HG03139 (cell line): Measurements from ENCODE around the gene LMNTD1.
"Not testable (repeated sequence)": the region's sequence is repeated elsewhere in the genome, so short reads cannot be mapped to it uniquely, and the experiment has no call there.

Experiments used
- ATAC-seq: cut with Tn5 transposase; IDR thresholded peaks from one replicate; pipeline ENCODE4 v1.9.1; 2021; ENCODE audit not compliant: unreplicated experiment

LMNTD1 gene, protein sequence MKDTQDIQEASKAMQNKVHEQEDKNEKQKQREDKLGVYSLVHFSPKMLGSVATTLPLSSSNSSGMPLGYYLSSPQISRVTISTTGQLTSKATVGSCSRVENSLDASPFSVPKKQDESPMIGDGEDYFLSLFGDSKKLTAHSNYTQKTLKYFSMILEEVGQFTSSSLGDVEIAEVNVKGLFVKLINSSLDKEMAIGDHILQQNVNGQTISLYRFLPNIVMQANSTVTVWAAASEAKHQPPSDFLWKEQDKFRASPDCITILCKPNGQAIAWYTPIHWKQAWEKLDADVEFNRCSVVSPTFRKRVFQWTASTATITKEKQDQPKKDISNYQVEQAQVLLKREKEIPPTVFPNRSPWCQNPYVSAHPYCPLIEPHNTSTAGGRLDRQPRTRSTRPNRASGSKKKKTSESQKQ

GRCh38 chr12:25553098-25553497 is at the start of gene LMNTD1:
Gene LMNTD1, minus strand, starts transcription at chr12:25553283. Its CDS starts 324 bp downstream, at chr12:25552959.
- no peak for ATAC-seq

DNA sequence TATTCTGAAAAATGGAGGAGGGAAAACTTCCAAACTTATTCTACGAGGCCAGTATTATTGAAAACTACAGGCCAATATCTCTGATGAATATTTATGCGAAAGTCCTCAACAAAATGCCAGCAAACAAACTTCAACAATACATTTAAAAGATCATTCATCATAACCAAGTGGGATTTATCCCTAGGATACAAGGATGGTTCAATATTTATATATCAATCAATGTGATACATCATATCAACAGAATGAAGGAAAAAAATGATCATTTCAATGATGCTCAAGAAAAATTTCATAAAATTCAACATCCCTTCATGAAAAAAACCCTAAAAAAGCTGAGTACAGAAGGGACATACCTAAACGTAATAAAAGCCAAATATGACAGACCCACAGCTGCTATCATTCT is 45.9 kb upstream of the LMNTD1 start:
- no peak for ATAC-seq

DNA sequence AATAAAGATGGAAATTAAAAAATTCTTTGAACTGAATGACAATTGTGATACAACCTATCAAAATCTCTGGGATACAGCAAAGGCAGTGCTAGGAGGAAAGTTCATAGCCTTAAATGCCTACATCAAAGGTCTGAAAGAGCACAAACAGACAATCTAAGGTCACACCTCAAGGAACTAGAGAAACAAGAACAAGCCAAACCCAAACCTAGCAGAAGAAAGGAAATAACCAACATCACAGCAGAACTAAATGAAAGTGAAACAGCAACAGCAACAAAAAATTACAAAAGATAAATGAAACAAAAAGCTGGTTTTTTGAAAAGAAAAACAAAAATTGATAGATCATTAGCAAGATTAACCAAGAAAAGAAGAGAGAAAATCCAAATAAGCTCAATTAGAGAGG is 42.4 kb upstream of the LMNTD1 start:
- not testable (repeated sequence) for ATAC-seq

DNA sequence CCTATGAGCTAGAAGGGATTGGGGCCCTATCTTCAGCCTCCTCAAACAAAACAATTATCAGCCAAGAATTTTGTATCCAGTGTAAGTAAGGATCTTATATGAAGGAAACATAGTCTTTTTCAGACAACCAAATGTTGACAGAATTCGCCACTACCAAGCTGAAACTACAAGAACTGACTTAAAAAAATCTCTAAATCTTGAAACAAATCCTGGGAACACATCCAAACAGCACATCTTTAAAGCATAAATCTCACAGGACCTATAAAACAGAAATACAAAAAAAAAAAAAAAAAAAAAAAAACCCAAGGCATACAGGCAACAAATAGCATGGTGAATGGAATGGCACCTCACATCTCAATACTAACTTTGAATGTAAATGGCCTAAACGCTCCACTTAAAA is 41.3 kb upstream of the LMNTD1 start:
- ATAC-seq = no peak

DNA sequence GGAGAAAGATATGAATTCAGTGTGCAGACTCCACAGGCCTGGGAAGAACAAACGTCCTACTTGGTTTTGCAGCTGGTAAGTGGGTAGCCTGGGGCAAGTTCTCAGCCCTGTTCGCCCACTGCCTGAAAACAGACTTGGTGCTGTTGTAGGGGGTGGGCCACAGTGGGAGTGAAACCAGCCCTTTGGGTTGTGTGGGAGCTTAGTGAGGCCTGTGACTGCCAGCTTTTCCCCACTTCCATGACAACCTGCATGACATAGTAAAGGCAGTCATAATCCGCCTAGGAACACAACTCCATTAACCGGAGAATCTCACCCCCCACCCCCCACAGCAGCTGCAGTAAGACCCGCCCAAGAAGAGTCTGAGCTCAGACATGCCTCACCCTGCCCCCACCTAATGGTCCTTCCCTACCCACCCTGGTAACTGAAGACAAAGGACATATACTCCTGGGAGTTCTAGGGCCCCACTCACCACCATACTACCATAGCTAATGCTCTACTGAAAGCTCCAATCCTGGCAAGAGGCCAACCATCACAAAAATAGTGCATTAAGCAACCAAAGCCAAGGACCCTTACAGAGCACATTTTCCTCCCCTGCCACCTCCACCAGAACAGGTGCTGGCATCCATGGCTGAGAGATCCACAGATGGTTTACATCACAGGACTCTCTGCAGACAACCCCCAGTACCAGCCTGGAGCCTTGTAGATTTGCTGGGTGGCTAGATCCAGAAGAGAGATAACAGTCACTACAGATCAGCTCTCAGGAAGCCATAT is 39.8 kb upstream of the LMNTD1 start:
- no peak for ATAC-seq

- no peak for ATAC-seq
Observed at GRCh38 chr12:25591144-25591543, 38.1 kb upstream of the LMNTD1 start.

- ATAC-seq = no peak
Observed at GRCh38 chr12:25590011-25590721, 37.1 kb upstream of the LMNTD1 start.

GRCh38 chr12:25587346-25587745 is 34.3 kb upstream of the LMNTD1 start:
- ATAC-seq = no peak

GRCh38 chr12:25585662-25586061 is 32.6 kb upstream of the LMNTD1 start:
- ATAC-seq = no peak

GRCh38 chr12:25585021-25585523 is 32.0 kb upstream of the LMNTD1 start:
- no peak for ATAC-seq

- ATAC-seq = no peak
Observed at GRCh38 chr12:25584596-25584995, 31.5 kb upstream of the LMNTD1 start.

GRCh38 chr12:25583545-25583944 is 30.5 kb upstream of the LMNTD1 start:
- ATAC-seq = no peak

DNA sequence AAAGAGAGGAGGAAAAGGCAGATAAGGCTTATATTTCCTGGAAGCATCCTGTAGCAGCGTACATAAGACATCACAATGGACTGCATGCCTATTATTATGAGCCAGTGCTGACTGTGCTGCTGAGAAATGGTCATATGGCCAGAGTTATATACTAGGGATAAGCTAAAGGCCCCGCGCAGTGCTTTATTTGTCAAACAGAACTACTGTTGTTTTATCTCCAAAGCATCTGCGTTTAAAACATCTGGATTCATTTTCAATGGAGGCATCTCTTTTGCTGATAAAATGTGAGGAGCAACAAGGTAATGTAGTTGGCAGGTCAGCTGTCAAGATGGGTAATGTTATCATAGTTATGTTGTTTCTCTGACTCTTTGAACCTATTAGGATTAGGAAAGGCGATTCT is 28.0 kb upstream of the LMNTD1 start:
- no peak for ATAC-seq

- ATAC-seq = no peak
Observed at GRCh38 chr12:25578411-25579143, 25.5 kb upstream of the LMNTD1 start.

GRCh38 chr12:25574761-25575160 is 21.7 kb upstream of the LMNTD1 start:
- no peak for ATAC-seq

DNA sequence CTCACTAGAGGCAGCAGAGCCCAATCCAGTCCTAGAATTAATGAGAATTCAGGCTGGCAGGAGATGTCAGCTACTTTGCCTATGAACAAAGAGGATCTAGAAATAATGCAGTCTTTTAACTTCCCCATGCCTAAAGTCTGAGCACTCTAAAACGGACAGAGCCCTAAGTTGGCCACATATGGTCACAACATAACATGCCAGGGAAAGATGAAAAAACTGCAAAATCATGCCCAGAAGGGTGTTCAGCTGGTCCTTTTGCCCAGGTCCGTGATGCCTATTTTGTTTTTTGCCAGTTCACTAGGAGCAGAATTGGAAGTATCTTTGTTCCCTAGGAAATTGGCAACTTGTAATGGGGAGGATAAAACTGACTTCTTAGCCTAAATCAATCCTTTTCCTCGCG is 20.3 kb upstream of the LMNTD1 start:
- no peak for ATAC-seq

- ATAC-seq = no peak
Observed at GRCh38 chr12:25570418-25570817, 17.3 kb upstream of the LMNTD1 start.

DNA sequence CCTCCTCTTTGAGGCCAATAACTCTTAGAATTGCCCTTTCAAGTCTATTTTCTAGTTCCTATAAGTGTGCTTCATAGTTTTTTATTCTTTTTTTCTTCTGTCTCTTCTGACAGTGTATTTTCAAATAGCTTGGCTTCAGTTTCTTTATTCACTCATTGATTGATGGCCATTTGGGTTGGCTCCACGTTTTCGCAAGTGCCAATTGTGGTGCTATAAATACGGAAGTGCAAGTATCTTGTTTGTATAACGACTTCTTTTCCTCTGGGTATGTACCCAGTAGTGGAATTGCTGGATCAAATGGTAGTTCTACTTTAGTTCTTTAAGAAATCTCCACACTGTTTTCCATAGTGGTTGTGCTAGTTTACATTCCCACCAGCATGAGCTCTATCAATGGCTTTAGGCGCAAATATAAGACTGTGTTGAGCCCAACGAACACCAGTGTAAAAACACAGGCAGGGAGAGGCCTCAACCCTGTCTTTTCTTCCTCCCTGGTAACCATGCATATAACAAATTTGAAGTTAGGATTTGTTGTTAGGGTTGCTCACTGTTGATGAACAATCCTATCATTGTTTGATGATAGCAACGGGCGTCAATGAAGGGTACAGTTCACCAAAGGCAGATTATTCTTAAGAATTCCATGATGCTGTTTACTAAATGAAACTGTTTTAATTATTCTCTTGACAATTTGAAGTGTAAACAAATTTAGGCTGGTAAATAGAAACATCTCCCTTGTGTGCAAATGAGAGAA is 13.3 kb upstream of the LMNTD1 start:
- no peak for ATAC-seq

DNA sequence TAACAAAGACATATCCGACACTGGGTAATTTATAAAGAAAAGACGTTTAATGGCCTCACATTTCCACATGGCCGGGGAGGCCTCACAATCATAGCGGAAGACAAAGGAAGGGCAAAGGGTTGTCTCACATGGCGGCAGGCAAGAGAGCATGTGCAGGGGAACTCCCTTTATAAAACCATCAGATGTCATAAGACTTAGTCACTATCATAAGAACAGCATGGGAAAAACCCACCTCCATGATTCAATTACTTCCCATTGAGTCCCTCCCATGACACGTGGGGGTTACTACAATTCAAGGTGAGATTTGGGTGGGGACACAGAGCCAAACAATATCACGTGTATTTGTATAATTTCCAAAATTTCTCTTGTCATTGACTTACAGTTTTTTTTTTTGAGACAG is 5.5 kb upstream of the LMNTD1 start:
- no peak for ATAC-seq

- no peak for ATAC-seq
Observed at GRCh38 chr12:25557830-25558436, 4.8 kb upstream of the LMNTD1 start.
